H1 (cell line): ENCODE results near the gene UBE2F. TPM values are rescaled to one million over a fixed set of nuclear protein-coding genes. Genes with fewer than 3 reads are reported as not detected.

Experiments
- ASH2L ChIP-seq: fragments of 200-600, 300-600 bp; sonication (generic); IDR thresholded peaks from one replicate; pipeline ENCODE4 v1.7.1; 2017; ENCODE audit warnings: low read length
- JUND ChIP-seq: IDR thresholded peaks from 2 replicates; pipeline ENCODE4 v1.6.1; 2011; ENCODE audit warnings: mild to moderate bottlenecking, improper control_type of control experiment, low read length
- MAFK ChIP-seq: IDR thresholded peaks from 2 replicates; pipeline ENCODE4 v1.6.1; 2012; ENCODE audit warnings: low read depth, mild to moderate bottlenecking, improper control_type of control experiment, low read length
- RBBP5 ChIP-seq: IDR thresholded peaks from 2 replicates; pipeline ENCODE4 v1.7.1; 2012; ENCODE audit warnings: low read depth, mild to moderate bottlenecking, inconsistent platforms, low read length, moderate library complexity, borderline replicate concordance
- SIX5 ChIP-seq: IDR thresholded peaks from 2 replicates; pipeline ENCODE4 v1.6.1; 2011; ENCODE audit warnings: mild to moderate bottlenecking, low read depth, low read length
- polyA plus RNA-seq, 7 experiments: library from polyadenylated mRNA; depleted of rRNA in 3 of 7; stranded (reverse) in 5 of 7; unstranded in 2 of 7; fragments of >200 nt in 5 of 7; fragments of 200-250 nt in 2 of 7; gene quantifications; 1 replicate in 5 of 7; 2 replicates in 1 of 7; 4 replicates in 1 of 7; pipeline versions ENCODE4 v1.2.1 to v1.2.3, GENCODE V29; 2011 to 2013; ENCODE audit warnings: missing spikeins in 2 of 7, mixed read lengths in 2 of 7
- small RNA-seq: library from polyadenylated mRNA; stranded (forward); fragments of <200 nt; extraction: miRNeasy Mini kit (QIAGEN cat#:217004); gene quantifications from one replicate; pipeline ENCODE3, GENCODE V24; 2013; ENCODE audit not compliant: insufficient read depth
- total RNA-seq: library from RNA; stranded (reverse); fragmentation: NEBNext Ultra II Directional; extraction: Animal tissue kit (Norgen Biotek cat#: 25700); gene quantifications from 2 replicates; pipeline ENCODE4 v1.2.1, GENCODE V29; 2021
- TF ChIP-seq, protein P1 (sequence below): IDR thresholded peaks from 2 replicates; pipeline ENCODE4 v1.6.1; 2011; ENCODE audit warnings: low read length, improper control_type of control experiment

UBE2F gene
- total and polyA plus RNA-seq, 2 of the 8 experiments (the other 6 are each of a cell fraction or from before 2014, with no cell fraction given): 43.3 to 59.8 TPM

DNA sequence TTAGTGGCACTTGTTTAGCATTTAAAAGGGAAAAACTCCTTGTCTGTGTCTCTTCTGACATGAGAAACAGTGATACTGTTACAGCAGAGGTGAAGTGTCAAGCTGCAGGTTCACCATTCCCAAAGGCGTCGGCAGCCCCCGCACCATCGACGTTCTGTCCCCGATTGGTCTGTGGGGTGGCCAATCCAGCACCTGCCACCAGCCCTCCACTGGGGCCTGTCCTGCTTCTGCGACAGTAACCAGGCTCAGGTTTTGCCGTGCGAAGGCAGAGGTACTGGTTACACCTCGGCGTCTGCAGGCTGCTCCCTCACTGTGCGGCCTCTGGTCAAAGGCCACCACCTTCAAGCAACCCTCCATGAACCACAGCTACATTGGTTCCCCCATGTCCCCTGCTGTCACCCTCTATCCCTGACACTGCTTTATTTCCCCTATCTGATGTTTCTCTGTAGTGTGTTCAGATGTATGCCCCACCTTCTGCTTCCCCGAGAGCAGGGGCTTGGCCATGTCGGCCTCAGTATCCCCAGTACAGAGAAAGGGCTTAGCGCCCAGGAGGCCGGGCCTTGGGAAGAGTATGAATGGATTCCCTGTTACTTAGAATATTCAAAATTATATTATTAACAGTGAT is 124.7 kb downstream of the UBE2F start (continued):
- no peak for TF ChIP-seq ASH2L
- no peak for TF ChIP-seq MAFK
- TF ChIP-seq RBBP5: no peak
- no peak for TF ChIP-seq JUND
- no peak for TF ChIP-seq SIX5
- TF ChIP-seq, protein P1, sequence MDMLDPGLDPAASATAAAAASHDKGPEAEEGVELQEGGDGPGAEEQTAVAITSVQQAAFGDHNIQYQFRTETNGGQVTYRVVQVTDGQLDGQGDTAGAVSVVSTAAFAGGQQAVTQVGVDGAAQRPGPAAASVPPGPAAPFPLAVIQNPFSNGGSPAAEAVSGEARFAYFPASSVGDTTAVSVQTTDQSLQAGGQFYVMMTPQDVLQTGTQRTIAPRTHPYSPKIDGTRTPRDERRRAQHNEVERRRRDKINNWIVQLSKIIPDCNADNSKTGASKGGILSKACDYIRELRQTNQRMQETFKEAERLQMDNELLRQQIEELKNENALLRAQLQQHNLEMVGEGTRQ: no peak

Small RNAs within 50 kb of the gene (small RNA-seq; reads per million reads assigned to genes)
- not detected for gene RNU6-1333P

Other genes starting within 250 kb of the UBE2F start
- 0.21 and 0.43 TPM in 2 replicates for gene RBM44, start 168.2 kb upstream of the UBE2F start, total RNA-seq
- gene RBM44, start 168.2 kb upstream of the UBE2F start, polyA plus RNA-seq (2011; rRNA removed): 0.05 and 0.12 TPM in 2 replicates
- gene RAMP1, start 107.4 kb upstream of the UBE2F start, total RNA-seq: 0.65 and 2.0 TPM in 2 replicates
- 3.9 and 4.3 TPM in 2 replicates for gene RAMP1, start 107.4 kb upstream of the UBE2F start, polyA plus RNA-seq (2011; rRNA removed)
- 79.0 and 83.7 TPM in 2 replicates for gene SCLY, start 94.0 kb downstream of the UBE2F start, total RNA-seq
- 79.5 and 111 TPM in 2 replicates for gene SCLY, start 94.0 kb downstream of the UBE2F start, polyA plus RNA-seq (2011; rRNA removed)
- 1.3 and 1.8 TPM in 2 replicates for gene ESPNL, start 133.3 kb downstream of the UBE2F start, total RNA-seq
- 0.68 and 1.6 TPM in 2 replicates for gene ESPNL, start 133.3 kb downstream of the UBE2F start, polyA plus RNA-seq (2011; rRNA removed)
- 0.08 TPM in 1 of 2 replicates, not detected in the other for gene KLHL30, start 171.7 kb downstream of the UBE2F start, total RNA-seq
- 0.03 TPM in 1 of 2 replicates, not detected in the other for gene KLHL30, start 171.7 kb downstream of the UBE2F start, polyA plus RNA-seq (2011; rRNA removed)
- 1.8 and 2.5 TPM in 2 replicates for gene ERFE, start 192.0 kb downstream of the UBE2F start, total RNA-seq
- 3.6 and 5.1 TPM in 2 replicates for gene ERFE, start 192.0 kb downstream of the UBE2F start, polyA plus RNA-seq (2011; rRNA removed)
- gene ILKAP, start 236.7 kb downstream of the UBE2F start, total RNA-seq: 30.4 and 33.8 TPM in 2 replicates
- gene ILKAP, start 236.7 kb downstream of the UBE2F start, polyA plus RNA-seq (2011; rRNA removed): 23.5 and 29.4 TPM in 2 replicates